ENCODE data around the gene TGM4.
"Not testable (repeated sequence)": the region's sequence is repeated elsewhere in the genome, so short reads cannot be mapped to it uniquely, and the experiment has no call there.

Gene TGM4

GRCh38 chr3:44874308-44874707, at the start of gene TGM4:
Gene TGM4 (plus strand): TSS chr3:44874608. CDS start chr3:44874679, 71 bp downstream.
- no peak for DNase-seq

- no peak for DNase-seq
These were observed 49.0 kb upstream of the TGM4 start for GRCh38 chr3:44825264-44825925.

DNA sequence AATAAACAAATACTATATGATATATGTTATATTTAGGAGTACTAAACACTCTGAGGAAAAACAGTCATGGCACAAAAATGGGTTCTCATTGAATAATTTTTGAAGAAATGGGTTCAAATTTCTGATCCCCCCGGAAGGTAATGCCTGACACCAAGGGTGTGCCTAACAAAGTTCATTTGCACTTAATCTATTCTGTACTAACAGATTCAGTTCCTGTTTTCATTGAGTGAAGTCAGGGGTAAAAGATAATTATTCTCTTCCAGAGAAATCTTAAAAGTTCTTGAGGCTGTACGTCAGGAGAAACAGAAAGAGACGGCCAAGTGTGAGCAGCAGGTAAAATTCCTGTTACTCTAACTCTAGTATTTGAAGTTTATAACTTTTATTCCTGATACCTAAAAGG, 47.2 kb upstream of the TGM4 start:
- no peak for DNase-seq

DNA sequence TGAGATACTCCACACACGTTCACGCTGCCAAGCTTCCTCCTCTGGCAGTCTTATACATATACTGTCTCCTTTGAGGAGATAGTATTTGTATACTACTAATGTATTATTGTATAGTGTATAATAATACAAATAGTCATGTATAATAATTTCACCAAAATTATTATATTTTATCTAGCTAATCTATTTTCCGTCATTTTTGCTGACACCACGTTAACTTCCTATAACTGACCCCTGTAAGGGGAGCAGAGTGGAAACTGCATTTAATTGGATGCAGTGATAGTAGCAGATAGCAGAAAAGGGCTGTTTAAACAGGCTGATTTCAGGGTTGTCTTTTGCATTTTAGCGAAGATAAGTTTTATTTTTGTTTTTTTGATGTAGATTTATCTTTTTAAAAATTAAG, 43.2 kb upstream of the TGM4 start:
- no peak for DNase-seq

GRCh38 chr3:44832032-44832431, 42.4 kb upstream of the TGM4 start:
- no peak for DNase-seq

- no peak for DNase-seq
These were observed 41.4 kb upstream of the TGM4 start for GRCh38 chr3:44832965-44833364.

DNA sequence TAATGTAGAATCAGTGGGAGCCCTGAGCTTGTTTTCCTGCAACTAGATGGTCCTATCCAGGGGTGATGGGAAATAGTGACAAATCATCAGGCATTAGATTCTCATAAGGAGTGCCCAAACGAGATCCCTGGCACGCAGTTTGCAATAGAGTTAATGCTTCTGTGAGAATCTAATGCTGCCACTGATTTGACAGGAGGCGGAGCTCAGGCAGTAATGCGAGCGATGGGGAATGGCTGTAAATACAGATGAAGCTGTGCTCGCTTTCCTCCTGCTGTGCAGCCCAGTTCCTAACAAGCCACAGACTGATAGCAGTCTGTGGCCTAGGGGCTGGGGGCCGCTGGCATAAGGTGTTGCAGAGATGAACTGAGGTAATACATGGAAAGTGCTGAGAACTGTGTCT, 41.0 kb upstream of the TGM4 start:
- DNase-seq, result no peak

DNA sequence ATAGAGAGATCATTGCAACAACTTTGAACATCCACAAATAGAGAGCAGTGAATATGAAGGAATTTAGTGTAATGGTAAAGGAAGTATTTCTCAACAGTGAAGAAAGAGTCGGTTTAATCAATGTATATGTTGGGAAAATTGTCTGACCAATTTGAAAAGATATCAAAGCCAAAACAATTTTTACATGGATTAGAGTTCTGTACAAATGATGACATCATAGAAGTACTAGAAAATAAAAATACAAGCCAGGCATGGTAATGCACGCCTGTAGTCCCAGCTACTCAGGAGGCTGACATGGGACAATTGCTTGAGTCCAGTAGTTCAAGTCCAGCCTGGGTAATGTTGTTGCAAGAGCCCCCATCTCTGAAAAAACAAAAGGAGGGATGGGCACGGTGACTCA, 38.7 kb upstream of the TGM4 start:
- DNase-seq, result no peak

DNA sequence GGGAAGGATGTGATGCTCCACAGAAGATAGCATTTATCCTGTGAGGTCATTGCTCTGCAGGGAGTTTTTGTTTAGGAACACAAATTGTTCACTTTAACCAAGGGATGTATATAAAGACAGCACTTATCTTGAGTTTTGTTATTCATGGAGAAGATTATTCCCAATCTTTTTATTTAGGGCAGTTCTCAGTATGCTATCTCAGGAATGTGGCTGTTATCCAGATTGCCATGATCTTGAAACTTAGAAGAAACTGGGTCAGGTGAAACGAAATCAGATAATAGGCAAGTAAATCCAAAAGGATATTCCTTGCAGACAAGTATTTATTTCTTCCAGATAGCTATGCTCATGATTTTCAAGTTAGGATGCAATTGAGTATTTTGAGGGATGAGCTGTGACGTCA, 32.0 kb upstream of the TGM4 start:
- DNase-seq, result no peak

- DNase-seq, result no peak
These were observed 28.6 kb upstream of the TGM4 start for GRCh38 chr3:44845528-44846520.

DNA sequence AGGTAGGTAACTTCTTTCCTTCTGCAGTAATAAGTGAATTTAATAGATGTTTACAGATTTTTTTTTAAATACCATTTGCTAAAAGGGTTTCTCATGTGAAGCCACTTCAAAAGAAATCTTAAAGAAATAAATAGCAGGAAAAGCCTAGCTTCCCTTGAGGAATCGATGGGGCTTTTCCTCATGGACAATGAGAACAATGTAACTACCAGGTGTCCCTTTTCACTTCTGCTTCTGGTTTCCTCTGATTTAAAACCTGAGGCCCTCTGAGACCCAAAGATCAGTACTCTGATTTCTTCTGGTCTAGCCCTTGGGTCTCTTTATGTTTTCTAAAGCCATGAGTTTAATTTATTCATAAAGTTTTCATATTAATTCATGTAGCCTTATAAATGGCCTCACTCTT, 25.8 kb upstream of the TGM4 start:
- DNase-seq, result no peak

- DNase-seq, result not testable (repeated sequence)
These were observed 17.7 kb upstream of the TGM4 start for GRCh38 chr3:44856663-44857062.

DNA sequence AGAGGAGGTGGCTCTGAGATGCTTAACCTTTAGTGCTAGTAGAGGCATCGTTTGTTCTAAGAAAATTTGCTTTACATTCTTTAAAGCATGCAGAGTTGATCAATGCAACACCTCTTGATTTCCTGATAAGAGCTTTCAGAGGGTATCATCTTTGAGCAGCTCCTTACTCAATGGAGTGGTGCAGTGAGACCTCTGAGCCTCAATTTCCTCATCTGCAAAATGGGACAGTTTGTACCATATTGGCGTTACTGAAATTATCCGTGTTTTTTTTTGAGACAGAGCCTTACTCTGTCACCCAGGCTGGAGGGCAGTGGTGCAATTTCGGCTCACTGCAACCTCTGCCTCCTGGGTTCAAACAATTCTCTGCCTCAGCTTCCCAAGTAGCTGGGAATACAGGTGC, 14.3 kb upstream of the TGM4 start:
- DNase-seq, result no peak

- peak; percentile 89 for DNase-seq
These were observed 12.8 kb upstream of the TGM4 start, which contains the start of gene TMEM42 for GRCh38 chr3:44861412-44862225. Gene TMEM42 (plus strand): TSS chr3:44861912. CDS start chr3:44861925, 13 bp downstream.

GRCh38 chr3:44862226-44862637, 12.2 kb upstream of the TGM4 start:
- no peak for DNase-seq

- no peak for DNase-seq
These were observed 9.0 kb upstream of the TGM4 start for GRCh38 chr3:44865272-44866035.

DNA sequence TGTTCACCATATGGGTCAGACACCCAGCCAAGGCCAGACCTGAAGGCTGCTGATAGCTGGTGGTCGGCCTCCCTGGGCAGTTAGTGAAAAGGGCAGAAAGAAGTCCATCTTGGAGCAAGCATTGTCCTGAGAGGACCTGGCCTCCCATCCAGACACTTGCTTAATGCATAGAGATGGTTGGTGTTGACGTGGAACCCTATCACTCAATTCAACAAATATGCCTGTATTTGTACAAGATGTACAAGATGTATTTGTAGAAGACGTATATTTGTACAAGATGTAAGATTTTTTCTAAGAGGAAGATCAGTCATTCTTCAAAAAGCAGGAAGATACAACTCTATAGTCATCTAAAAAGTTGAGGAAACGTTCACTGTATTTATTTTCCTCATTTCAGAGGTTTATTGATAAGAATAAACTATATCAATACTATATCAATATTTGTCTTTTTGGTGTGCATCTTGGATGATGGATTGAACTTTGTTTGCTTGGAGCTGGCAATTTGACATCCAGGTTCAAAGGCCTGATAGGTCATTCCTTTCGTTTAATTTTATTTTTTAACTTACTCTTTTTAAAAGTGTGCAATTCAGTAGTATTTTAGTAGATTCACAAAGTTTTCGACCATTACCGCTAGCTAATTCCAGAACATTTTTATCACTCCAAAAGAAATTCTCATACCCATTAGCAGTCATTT, 6.8 kb upstream of the TGM4 start:
- no peak for DNase-seq

- DNase-seq, result no peak
These were observed 3.9 kb upstream of the TGM4 start for GRCh38 chr3:44870375-44871061.

GRCh38 chr3:44875596-44875995, 1.2 kb downstream of the TGM4 start:
- DNase-seq, result no peak

DNA sequence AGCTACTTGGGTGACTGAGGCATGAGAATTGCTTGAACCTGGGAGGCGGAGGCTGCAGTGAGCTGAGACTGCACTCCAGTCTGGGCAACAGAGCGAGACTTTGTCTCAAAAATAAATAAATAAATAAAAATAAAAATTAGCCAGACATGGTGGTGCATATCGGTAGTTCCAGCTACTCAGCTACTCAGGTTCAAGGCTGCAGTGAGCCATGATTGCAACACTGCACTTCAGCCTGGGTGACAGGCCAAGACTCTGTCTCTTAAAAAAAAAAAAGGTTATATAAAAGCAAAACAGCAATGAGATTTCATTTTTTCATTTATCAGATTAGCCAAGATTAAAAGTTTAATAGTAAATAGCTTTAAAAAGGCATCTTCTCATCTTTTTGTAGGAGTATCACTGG, 2.9 kb downstream of the TGM4 start:
- no peak for DNase-seq

- no peak for DNase-seq
These were observed 5.9 kb downstream of the TGM4 start for GRCh38 chr3:44880284-44880683.

Data from stimulated activated CD4-positive, alpha-beta T cell treated with anti-CD3 and anti-CD28 coated beads, Interleukin-4, amount 100 ng/mL, for 1 hour (primary cell).